Activated T-helper 2 cell treated with anti-CD3 and anti-CD28 coated beads, Interferon-gamma antibody, Interleukin-2, Interleukin-4, amounts not matched to agents 10 μg/mL and 5 μg/mL and 100 μg/mL, durations not matched to agents 14 hours and 24 hours and 36 hours (primary cell): ENCODE results near the gene KIAA1614. TPM values are rescaled to one million over a fixed set of nuclear protein-coding genes. Genes with fewer than 3 reads are reported as not detected.
A peak's percentile ranks its signal among the peaks of the same experiment; 100 is the strongest.

ENCODE experiments used
- DNase-seq: peaks from one replicate; pipeline ENCODE4 v3.0.0; 2021; ENCODE audit warnings: low spot score
- H3K27ac Mint-ChIP-seq: one replicate; pipeline ENCODE4 v1.8.0; 2021; ENCODE audit warnings: mixed read lengths
- H3K27me3 Mint-ChIP-seq: one replicate; pipeline ENCODE4 v1.8.0; 2021; ENCODE audit warnings: low read depth, mixed read lengths
- H3K36me3 Mint-ChIP-seq: one replicate; pipeline ENCODE4 v1.8.0; 2021; ENCODE audit warnings: low read depth, mixed read lengths
- H3K4me1 Mint-ChIP-seq: one replicate; pipeline ENCODE4 v1.8.0; 2021; ENCODE audit warnings: low read depth, mixed read lengths
- H3K4me3 Mint-ChIP-seq: one replicate; pipeline ENCODE4 v1.8.0; 2021; ENCODE audit warnings: low read depth, mild to moderate bottlenecking, moderate library complexity, mixed read lengths
- H3K9me3 Mint-ChIP-seq: one replicate; pipeline ENCODE4 v1.8.0; 2021; ENCODE audit warnings: mixed read lengths
- intact Hi-C: fragments of 100-400 bp; cut with micrococcal nuclease; formaldehyde crosslinking; loops from one replicate; pipeline ENCODE4 v1.15.1; 2023
- total RNA-seq: library from RNA; stranded (reverse); gene quantifications from 2 replicates; pipeline ENCODE4 v1.2.3, GENCODE V29; 2022

Gene KIAA1614
- total RNA-seq, 1 donor from 2014 or later = 0.09 TPM

GRCh38 chr1:180969434-180969833 lies 56.7 kb downstream of the KIAA1614 start:
- Mint-ChIP-seq H3K4me3 (no peak overlapping the region), H3K9me3 (no peaks in the 10 kb centered on the region), H3K27ac (no peak overlapping the region), H3K4me1 (peaks cover 15% of the 10 kb centered on the region), H3K36me3 (peaks cover 67% of the 10 kb centered on the region), H3K27me3 (no peaks in the 10 kb centered on the region)
- intact Hi-C loops = no loop called here
- DNase-seq = no peak

GRCh38 chr1:180970333-180971079 lies 57.8 kb downstream of the KIAA1614 start:
- peaks cover 20% of the 10 kb centered on the region for H3K4me1 Mint-ChIP-seq
- no peaks in the 10 kb centered on the region for H3K9me3 Mint-ChIP-seq
- H3K4me3 Mint-ChIP-seq = no peak overlapping the region
- no peaks in the 10 kb centered on the region for H3K27me3 Mint-ChIP-seq
- H3K36me3 Mint-ChIP-seq = peaks cover 75% of the 10 kb centered on the region
- no peak overlapping the region for H3K27ac Mint-ChIP-seq
- DNase-seq = no peak
- intact Hi-C loops = no loop called here

GRCh38 chr1:180971273-180971997 lies 58.7 kb downstream of the KIAA1614 start:
- no peak overlapping the region for H3K4me3 Mint-ChIP-seq
- intact Hi-C loops = no loop called here
- H3K27me3 Mint-ChIP-seq = no peaks in the 10 kb centered on the region
- H3K4me1 Mint-ChIP-seq = peaks cover 26% of the 10 kb centered on the region
- H3K9me3 Mint-ChIP-seq = no peaks in the 10 kb centered on the region
- H3K27ac Mint-ChIP-seq = peak overlapping the region; percentile 17
- peaks cover 82% of the 10 kb centered on the region for H3K36me3 Mint-ChIP-seq
- no peak for DNase-seq

GRCh38 chr1:180973369-180973768 lies 60.7 kb downstream of the KIAA1614 start:
- no peak for DNase-seq
- Mint-ChIP-seq H3K4me1 (peaks cover 24% of the 10 kb centered on the region), H3K4me3 (no peak overlapping the region), H3K9me3 (no peaks in the 10 kb centered on the region), H3K36me3 (peaks cover 82% of the 10 kb centered on the region), H3K27ac (no peak overlapping the region), H3K27me3 (no peaks in the 10 kb centered on the region)
- intact Hi-C loops = no loop called here

- no peak for DNase-seq
- Mint-ChIP-seq H3K36me3 (peaks cover 85% of the 10 kb centered on the region), H3K4me3 (no peak overlapping the region), H3K27me3 (no peaks in the 10 kb centered on the region), H3K4me1 (peaks cover 26% of the 10 kb centered on the region), H3K9me3 (no peaks in the 10 kb centered on the region), H3K27ac (no peak overlapping the region)
- intact Hi-C loops = no loop called here
These were observed 61.5 kb downstream of the KIAA1614 start for GRCh38 chr1:180974236-180974635.

GRCh38 chr1:180975551-180975950 lies 62.9 kb downstream of the KIAA1614 start:
- no peaks in the 10 kb centered on the region for H3K9me3 Mint-ChIP-seq
- no peak for DNase-seq
- H3K4me3 Mint-ChIP-seq = no peak overlapping the region
- intact Hi-C loops = no loop called here
- H3K27me3 Mint-ChIP-seq = no peaks in the 10 kb centered on the region
- H3K36me3 Mint-ChIP-seq = peaks cover 85% of the 10 kb centered on the region
- H3K27ac Mint-ChIP-seq = no peak overlapping the region
- H3K4me1 Mint-ChIP-seq = peaks cover 22% of the 10 kb centered on the region

- no peak for DNase-seq
- H3K4me1 Mint-ChIP-seq = peaks cover 26% of the 10 kb centered on the region
- no peak overlapping the region for H3K4me3 Mint-ChIP-seq
- no peaks in the 10 kb centered on the region for H3K9me3 Mint-ChIP-seq
- H3K36me3 Mint-ChIP-seq = peaks cover 84% of the 10 kb centered on the region
- intact Hi-C loops = no loop called here
- H3K27ac Mint-ChIP-seq = no peak overlapping the region
- H3K27me3 Mint-ChIP-seq = no peaks in the 10 kb centered on the region
These were observed 63.5 kb downstream of the KIAA1614 start for GRCh38 chr1:180976191-180976590.

- no peak for DNase-seq
- Mint-ChIP-seq H3K4me1 (peaks cover 28% of the 10 kb centered on the region), H3K27ac (no peak overlapping the region), H3K27me3 (no peaks in the 10 kb centered on the region), H3K4me3 (no peak overlapping the region), H3K9me3 (no peaks in the 10 kb centered on the region), H3K36me3 (peaks cover 81% of the 10 kb centered on the region)
- intact Hi-C loops = no loop called here
These were observed 64.1 kb downstream of the KIAA1614 start for GRCh38 chr1:180976732-180977357.

GRCh38 chr1:180981596-180982387 lies 69.1 kb downstream of the KIAA1614 start:
- Mint-ChIP-seq H3K36me3 (peaks cover 79% of the 10 kb centered on the region), H3K27me3 (no peaks in the 10 kb centered on the region), H3K9me3 (no peaks in the 10 kb centered on the region), H3K27ac (peak overlapping the region; percentile 69), H3K4me1 (peaks cover 27% of the 10 kb centered on the region), H3K4me3 (peak overlapping the region; percentile 55)
- intact Hi-C loops = loop anchor here (1.0 kb wide), 1 partner anchor 33 kb away; no protein-coding TSS in a partner anchor
- peak; percentile 49 for DNase-seq

GRCh38 chr1:180982422-180982821 lies 69.7 kb downstream of the KIAA1614 start:
- Mint-ChIP-seq H3K27ac (no peak overlapping the region), H3K36me3 (peaks cover 79% of the 10 kb centered on the region), H3K9me3 (no peaks in the 10 kb centered on the region), H3K4me3 (no peak overlapping the region), H3K4me1 (peaks cover 27% of the 10 kb centered on the region), H3K27me3 (no peaks in the 10 kb centered on the region)
- no peak for DNase-seq
- intact Hi-C loops = no loop called here

GRCh38 chr1:180988253-180988752 lies 75.6 kb downstream of the KIAA1614 start:
- H3K4me1 Mint-ChIP-seq = no peaks in the 10 kb centered on the region
- H3K4me3 Mint-ChIP-seq = no peak overlapping the region
- H3K36me3 Mint-ChIP-seq = peaks cover 82% of the 10 kb centered on the region
- intact Hi-C loops = no loop called here
- no peaks in the 10 kb centered on the region for H3K9me3 Mint-ChIP-seq
- no peak for DNase-seq
- no peaks in the 10 kb centered on the region for H3K27me3 Mint-ChIP-seq
- no peak overlapping the region for H3K27ac Mint-ChIP-seq

- intact Hi-C loops = no loop called here
- Mint-ChIP-seq H3K4me1 (peaks cover 7% of the 10 kb centered on the region), H3K4me3 (no peak overlapping the region), H3K9me3 (no peaks in the 10 kb centered on the region), H3K36me3 (peaks cover 60% of the 10 kb centered on the region), H3K27ac (peak overlapping the region; percentile 74), H3K27me3 (no peaks in the 10 kb centered on the region)
- DNase-seq = no peak
These were observed 81.6 kb downstream of the KIAA1614 start for GRCh38 chr1:180994262-180994661.
